ENCODE measurements around the gene TGFBR3L. TPM values are rescaled to one million over a fixed set of nuclear protein-coding genes. Genes with fewer than 3 reads are reported as not detected.

The TGFBR3L gene
- total and polyA plus RNA-seq, 4 donors, result 0.25 to 0.77 TPM; not detected in 2

DNA sequence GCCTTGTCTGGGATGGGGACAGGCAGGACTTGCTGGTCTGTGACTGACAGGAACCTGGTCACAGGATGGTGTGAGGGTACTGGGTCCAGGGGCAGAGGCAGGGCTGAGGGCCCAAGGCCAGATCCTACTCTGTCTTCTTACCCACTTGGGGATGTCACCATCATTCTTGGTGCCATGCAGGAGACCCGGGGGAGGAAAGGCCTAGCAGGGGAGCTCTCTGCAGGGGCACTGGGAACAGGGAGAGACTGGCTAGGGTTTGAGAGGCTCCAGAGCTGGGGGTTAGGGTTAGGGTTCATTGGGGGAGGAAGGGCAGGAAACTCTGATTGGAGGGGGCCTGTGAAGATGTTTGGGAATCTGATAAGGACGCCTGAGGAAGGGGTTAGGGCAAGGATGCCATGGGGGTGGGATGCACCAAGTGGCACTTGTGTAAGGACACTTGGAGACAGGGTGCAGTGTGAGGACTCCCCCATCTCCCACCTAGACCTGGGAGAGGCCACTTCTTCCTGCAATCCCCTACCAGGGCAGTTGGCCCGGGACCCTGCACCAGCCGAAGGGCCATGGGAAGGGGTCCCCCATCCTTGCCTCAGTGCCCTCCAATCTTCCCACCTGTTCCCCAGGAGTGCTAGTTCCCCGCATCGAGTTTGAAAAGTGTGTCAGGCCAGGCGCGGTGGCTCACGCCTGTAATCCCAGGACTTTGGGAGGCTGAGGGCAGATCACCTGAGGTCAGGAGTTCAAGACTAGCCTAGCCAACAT is 47.4 kb upstream of the TGFBR3L start:
- no peak for ATAC-seq (ENCODE audit: insufficient read depth, low FRiP score)
- no peak overlapping the region for H3K27ac ChIP-seq (ENCODE audit: low read depth in 1 of 2, low read length in 1 of 2)
- 88 to 91% methylated on average over 9 of the region's 9 CpGs for WGBS, 2 donors
- H3K9ac ChIP-seq (ENCODE audit: insufficient read depth in 1 of 2, low read length in 2 of 2), result no peak overlapping the region
- TF ChIP-seq, protein P1, sequence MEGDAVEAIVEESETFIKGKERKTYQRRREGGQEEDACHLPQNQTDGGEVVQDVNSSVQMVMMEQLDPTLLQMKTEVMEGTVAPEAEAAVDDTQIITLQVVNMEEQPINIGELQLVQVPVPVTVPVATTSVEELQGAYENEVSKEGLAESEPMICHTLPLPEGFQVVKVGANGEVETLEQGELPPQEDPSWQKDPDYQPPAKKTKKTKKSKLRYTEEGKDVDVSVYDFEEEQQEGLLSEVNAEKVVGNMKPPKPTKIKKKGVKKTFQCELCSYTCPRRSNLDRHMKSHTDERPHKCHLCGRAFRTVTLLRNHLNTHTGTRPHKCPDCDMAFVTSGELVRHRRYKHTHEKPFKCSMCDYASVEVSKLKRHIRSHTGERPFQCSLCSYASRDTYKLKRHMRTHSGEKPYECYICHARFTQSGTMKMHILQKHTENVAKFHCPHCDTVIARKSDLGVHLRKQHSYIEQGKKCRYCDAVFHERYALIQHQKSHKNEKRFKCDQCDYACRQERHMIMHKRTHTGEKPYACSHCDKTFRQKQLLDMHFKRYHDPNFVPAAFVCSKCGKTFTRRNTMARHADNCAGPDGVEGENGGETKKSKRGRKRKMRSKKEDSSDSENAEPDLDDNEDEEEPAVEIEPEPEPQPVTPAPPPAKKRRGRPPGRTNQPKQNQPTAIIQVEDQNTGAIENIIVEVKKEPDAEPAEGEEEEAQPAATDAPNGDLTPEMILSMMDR (IDR thresholded peaks at IDR 0.05; ENCODE audit: control extremely low read depth, extremely low read depth), result no peak
- H3K27me3 ChIP-seq (ENCODE audit: control insufficient read depth in 3 of 3, insufficient read depth in 3 of 3, low read length in 2 of 3), result peaks cover 0 to 15% (median 8%) of the 10 kb centered on the region in 3 donors
- no peak overlapping the region for H3K4me3 ChIP-seq
- DNase-seq, result no peak
- H3K4me1 ChIP-seq (ENCODE audit: control insufficient read depth in 5 of 5, insufficient read depth in 5 of 5, low read length in 5 of 5), result peaks cover 0 to 22% (median 8%) of the 10 kb centered on the region in 5 donors
- H3K9me3 ChIP-seq (ENCODE audit: control insufficient read depth in 4 of 4, insufficient read depth in 3 of 4, low read length in 3 of 4), result peaks cover 0 to 8% (median 0%) of the 10 kb centered on the region in 4 donors
- no peaks in the 10 kb centered on the region for H3K36me3 ChIP-seq (ENCODE audit: control insufficient read depth in 4 of 4, insufficient read depth in 4 of 4, low read length in 4 of 4)

DNA sequence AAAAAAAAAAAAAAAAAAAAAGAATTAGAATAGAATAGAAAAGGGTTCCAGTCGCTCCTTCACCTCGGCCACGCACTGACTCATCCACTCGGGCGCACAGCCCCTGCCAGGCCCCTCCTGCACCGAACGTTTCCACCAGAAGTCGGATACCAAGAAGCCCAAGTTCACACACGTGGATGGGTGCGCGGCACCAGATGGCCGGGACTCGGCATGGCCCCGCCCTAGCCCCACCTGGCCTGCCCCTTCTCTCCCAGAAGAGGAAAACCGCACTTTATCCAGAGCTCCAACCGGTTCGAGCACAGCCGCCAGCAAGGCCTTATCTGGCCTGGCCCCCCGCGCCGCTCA is 46.3 kb upstream of the TGFBR3L start:
- TF ChIP-seq, protein P1 (IDR thresholded peaks at IDR 0.05; ENCODE audit: control extremely low read depth, extremely low read depth), result no peak
- H3K9ac ChIP-seq (ENCODE audit: insufficient read depth in 1 of 2, low read length in 2 of 2), result no peak overlapping the region
- no peak overlapping the region for H3K27ac ChIP-seq (ENCODE audit: low read depth in 1 of 2, low read length in 1 of 2)
- 25 to 32% methylated on average over 21 of the region's 21 CpGs for WGBS, 2 donors
- no peaks in the 10 kb centered on the region for H3K36me3 ChIP-seq (ENCODE audit: control insufficient read depth in 4 of 4, insufficient read depth in 4 of 4, low read length in 4 of 4)
- H3K4me3 ChIP-seq, result no peak overlapping the region
- no peak for ATAC-seq (ENCODE audit: insufficient read depth, low FRiP score)
- H3K4me1 ChIP-seq (ENCODE audit: control insufficient read depth in 5 of 5, insufficient read depth in 5 of 5, low read length in 5 of 5), result peaks cover 0 to 26% (median 12%) of the 10 kb centered on the region in 5 donors
- DNase-seq, result no peak
- H3K27me3 ChIP-seq (ENCODE audit: control insufficient read depth in 3 of 3, insufficient read depth in 3 of 3, low read length in 2 of 3), result peaks cover 0 to 22% (median 15%) of the 10 kb centered on the region in 3 donors
- H3K9me3 ChIP-seq (ENCODE audit: control insufficient read depth in 4 of 4, insufficient read depth in 3 of 4, low read length in 3 of 4), result peaks cover 0 to 6% (median 0%) of the 10 kb centered on the region in 4 donors

DNA sequence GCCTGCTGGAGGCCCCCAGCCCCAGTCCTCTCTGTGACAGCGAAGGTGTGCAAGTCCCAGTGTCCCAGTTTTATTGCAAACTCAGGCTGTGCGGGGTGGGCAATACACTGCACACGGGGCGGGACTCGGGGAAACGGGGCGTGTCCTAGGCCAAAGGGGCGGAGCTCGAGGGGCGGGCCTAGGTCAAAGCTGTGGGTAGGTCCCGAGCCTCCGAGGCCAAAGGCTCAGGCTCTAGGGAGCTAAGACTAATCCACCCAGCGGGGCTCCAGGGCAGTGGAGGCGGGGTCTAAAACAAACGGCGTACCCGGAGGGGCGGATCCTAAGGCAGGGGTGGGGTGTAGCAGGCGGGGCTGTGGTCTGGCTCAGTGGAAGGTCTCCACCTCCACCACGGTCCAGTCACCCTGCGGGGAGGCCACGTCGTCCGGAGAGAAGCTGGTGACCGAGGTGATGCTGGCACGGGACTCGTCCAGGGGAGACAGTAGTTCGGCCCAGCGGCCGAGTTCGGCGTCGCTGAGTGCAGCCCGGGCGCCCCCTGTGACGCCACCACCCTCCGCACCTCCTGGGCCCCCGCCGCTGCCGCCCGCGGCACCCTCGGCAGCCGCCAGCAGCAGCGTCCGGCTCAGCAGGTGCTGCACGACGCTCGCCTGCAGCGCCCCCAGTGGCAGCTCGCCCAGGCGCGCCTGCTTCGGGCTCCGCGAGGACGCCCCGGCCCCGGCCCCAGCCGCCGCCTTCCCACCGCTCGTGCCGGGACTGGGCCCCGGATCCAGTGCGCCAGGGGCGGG is 45.8 kb upstream of the TGFBR3L start:
- Histone ChIP-seq H3K27ac (ENCODE audit: low read depth in 1 of 2, low read length in 1 of 2) (peak overlapping the region in 1 of 2 donors; percentile 71), H3K36me3 (ENCODE audit: control insufficient read depth in 4 of 4, insufficient read depth in 4 of 4, low read length in 4 of 4) (no peaks in the 10 kb centered on the region), H3K4me3 (no peak overlapping the region), H3K9me3 (ENCODE audit: control insufficient read depth in 4 of 4, insufficient read depth in 3 of 4, low read length in 3 of 4) (peaks cover 0 to 1% (median 0%) of the 10 kb centered on the region in 4 donors), H3K9ac (ENCODE audit: insufficient read depth in 1 of 2, low read length in 2 of 2) (no peak overlapping the region), H3K4me1 (ENCODE audit: control insufficient read depth in 5 of 5, insufficient read depth in 5 of 5, low read length in 5 of 5) (peaks cover 0 to 26% (median 12%) of the 10 kb centered on the region in 5 donors), H3K27me3 (ENCODE audit: control insufficient read depth in 3 of 3, insufficient read depth in 3 of 3, low read length in 2 of 3) (peaks cover 0 to 26% (median 18%) of the 10 kb centered on the region in 3 donors)
- TF ChIP-seq, protein P1 (IDR thresholded peaks at IDR 0.05; ENCODE audit: control extremely low read depth, extremely low read depth), result peak; percentile 52
- DNase-seq, result peak; percentile 59 to 75 (median 71)
- WGBS, 2 donors, result 3 to 5% methylated on average over 43 to 67 of the region's 67 CpGs
- peak; percentile 73 for ATAC-seq (ENCODE audit: insufficient read depth, low FRiP score)

All from lung (tissue), 12 donors.